ENCODE data around the gene MS4A4E. TPM values are rescaled to one million over a fixed set of nuclear protein-coding genes. Genes with fewer than 3 reads are reported as not detected.
"Not testable (repeated sequence)": the region's sequence is repeated elsewhere in the genome, so short reads cannot be mapped to it uniquely, and the experiment has no call there.

The MS4A4E gene
- total RNA-seq, result 0.20 TPM in 1 of 2 replicates, not detected in the other

DNA sequence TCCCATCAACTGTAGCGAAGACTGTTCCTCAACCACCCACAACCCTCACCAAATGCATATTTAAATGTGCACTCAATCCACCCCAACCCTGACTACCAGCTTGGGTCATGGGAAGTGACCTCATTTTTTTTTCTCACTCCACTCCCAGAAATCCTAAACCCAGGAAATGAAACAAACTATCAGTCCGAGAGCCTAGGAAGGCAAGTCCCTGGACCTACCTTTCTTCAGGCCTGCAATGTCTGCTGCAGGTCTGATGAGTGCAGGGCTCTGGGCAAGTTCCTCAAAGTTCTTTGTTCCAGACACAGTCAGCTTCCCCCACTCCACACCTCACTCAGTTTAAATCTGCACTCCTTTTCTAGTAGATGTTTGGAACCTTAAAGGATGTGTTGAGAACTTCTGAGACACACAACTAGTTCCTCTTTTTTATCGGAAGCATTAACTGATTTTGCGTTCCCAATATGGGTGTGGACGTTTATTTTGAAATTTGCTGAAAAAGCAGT lies at the start of gene MS4A4E:
Gene MS4A4E, minus strand, starts transcription at position 398 of the 500 bp plus-strand sequence. CDS start 13,082 bp downstream, outside the sequence.
- intact Hi-C loops (cut with micrococcal nuclease), result no loop called here

DNA sequence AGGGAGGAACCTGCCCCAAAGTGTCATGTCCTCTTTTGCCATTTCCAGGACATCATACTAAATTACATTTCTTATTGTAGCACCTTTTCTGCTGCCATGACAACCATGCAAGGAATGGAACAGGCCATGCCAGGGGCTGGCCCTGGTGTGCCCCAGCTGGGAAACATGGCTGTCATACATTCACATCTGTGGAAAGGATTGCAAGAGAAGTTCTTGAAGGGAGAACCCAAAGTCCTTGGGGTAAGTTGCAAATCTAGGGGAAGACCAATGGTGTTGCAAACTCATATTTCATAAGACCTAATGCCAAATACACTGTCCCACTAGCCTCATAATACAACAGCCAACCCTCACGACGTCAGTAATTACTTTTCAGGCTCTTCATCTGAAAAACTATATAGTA lies 49.2 kb upstream of the MS4A4E start:
- intact Hi-C loops (cut with micrococcal nuclease), result no loop called here

DNA sequence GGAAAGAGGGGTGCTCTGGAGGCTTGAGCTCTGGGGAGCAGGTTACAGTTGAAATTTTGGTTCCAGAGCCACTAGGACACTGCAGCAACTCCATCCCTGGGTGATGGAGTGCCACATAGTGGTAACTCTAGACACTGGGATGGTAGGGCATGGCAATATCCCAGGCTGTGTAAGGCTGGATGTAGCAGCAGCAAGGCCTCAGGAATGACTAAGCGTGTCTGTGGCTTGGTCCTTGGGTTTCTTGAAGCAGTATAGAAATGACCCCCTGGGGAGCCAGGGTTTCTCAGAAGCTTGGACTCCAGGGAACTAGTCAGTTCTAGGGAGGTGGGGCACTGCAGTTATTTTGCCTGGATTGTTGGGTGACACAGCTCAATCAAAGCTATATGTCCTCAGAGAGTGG lies 45.6 kb upstream of the MS4A4E start:
- intact Hi-C loops (cut with micrococcal nuclease), result no loop called here

DNA sequence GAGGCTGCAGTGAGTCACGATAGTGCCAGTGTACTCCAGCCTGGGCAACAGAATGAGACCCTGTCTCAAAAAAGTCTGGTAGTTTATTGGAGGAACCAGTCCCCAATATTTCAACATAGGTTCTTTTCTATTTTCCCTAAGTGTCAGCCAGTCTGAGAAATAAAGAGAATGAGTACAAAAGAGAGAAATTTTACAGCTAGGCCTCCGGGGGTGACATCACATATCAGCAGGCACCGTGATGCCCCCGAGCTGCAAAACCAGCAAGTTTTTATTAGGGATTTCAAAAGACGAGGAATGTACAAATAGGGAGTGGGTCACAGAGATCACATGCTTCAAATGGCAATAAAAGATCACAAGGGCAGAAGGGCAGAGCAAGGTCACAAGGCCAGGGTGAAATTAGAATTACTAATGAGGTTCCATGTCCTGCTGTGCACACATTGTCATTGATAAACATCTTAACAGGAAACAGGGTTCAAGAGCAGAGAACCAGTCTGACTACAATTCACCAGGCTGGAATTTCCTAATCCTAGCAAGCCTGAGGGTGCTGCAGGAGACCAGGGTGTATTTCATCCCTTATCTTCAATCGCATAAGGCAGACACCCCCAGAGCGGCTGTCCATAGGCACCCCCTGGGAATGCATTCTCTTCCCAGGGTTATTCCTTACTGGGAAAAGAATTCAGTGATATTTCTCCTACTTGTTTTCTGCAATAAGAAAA lies 42.6 kb upstream of the MS4A4E start:
- intact Hi-C loops (cut with micrococcal nuclease), result not testable (repeated sequence)

DNA sequence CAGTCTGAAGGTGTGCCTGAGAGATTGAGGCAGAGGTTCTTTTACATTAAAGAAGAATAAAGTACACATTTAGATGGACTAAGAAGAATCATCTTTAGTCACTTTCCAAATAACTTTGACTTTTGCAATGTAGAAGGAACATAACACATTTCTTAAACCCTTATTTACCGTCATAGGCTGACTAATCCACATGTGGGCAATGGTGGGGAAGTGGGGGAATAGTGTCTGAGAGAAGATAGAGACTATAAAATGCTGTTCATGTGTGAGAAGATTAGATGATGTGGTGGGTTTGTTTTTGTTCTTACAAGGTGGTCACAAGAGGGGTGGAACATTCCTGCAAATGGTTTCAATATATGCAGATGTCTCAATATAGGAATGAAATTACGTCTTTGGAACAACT lies 39.3 kb upstream of the MS4A4E start:
- intact Hi-C loops (cut with micrococcal nuclease), result no loop called here

DNA sequence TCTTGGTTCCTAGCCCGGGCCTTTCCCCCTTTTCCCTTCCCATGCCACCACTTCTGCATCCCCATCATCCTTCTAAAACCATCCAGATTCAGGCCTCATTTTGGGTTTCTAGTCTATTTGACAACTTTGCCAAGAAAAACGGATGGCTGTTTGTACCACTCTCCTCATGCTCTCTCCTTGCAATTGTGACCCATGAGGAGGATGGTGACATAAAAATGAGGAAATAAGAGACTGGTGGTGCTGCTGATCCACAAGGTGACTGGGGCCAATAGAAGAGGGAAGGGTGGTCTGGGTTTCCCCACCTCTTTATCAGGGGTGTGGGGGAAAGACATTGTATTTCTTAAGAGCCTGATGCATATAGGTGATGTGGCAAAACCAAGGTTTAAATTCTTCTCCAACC lies 38.5 kb upstream of the MS4A4E start:
- intact Hi-C loops (cut with micrococcal nuclease), result no loop called here

DNA sequence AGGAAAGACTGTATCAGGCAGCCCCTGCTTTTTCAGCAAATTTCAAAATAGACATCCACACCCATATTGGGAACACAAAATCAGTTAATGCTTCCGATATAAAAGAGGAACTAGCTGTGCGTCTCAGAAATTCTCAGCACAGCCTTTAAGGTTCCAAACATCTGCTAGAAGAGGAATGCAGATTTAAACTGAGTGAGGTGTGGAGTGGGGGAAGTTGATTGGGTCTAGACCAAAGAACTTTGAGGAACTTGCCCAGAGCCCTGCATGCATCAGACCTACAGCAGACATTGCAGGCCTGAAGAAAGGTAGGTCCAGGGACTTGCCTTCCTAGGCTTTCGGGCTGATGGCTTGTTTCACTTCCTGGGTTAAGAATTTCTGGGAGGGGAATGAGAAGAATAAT lies 37.5 kb upstream of the MS4A4E start, which contains the start of gene MS4A4A:
Gene MS4A4A, plus strand, starts transcription at position 255 of the 400 bp plus-strand sequence. Its CDS starts 10 bp downstream, at position 265.
- intact Hi-C loops (cut with micrococcal nuclease), result no loop called here

DNA sequence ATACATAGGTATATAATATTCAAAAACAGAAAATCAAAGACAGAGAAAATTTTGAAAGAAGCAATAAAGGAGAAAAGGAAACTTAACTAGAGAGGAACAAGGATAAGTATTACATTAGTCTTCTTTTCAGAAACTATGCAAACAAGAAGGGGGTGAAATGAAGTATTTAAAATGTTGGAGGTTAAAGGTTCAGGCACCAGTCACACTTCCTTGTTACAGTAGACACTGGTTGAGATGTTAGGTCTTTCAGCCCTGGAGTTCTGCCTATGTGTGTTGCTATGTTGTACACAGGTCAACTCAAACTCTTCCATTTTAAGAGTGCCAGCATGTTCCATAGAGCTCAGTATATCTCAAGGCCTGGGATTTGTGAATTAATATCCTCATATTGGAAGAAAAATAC lies 31.5 kb upstream of the MS4A4E start:
- intact Hi-C loops (cut with micrococcal nuclease), result no loop called here

DNA sequence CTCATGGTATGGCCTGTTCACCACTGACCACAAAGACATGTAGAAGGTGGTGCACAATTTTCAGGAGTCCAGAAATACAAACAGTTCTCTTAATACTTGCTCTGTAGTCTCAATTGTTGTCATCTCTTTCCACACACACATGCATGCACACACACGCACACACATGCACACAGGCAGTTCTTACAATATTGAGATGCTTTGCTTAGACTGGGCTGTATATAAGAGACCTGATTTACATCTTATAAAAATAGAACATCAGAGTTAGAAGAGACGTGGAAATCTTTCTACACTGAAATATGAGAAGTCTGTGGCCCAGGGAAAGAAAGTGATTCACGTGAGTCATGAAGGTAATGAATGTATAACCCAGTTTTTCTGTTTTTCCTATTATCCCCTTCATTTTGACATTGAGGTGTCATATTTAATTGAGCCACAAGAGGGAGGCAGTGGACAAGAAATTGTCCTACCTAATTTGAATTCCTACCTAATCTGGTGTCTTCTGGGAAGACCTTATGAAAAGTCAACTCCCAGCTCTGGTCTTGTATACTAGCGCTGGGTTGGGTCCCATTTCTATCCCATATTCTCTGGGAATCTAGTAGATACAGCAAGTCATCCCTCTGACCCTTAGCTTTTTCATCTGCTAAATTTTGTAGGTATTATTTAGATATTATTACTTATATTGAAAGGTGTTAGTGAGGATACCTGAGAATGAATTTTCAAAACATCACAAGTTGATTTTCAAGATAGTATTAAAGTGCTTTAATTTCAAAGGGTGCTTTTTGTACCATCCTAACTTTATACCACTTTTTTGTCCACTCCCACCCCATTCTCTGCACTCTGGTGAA lies 22.7 kb upstream of the MS4A4E start:
- intact Hi-C loops (cut with micrococcal nuclease), result loop anchor here (1.0 to 5.0 kb wide), 3 partner anchors 354 to 442 kb away; no protein-coding TSS in a partner anchor

DNA sequence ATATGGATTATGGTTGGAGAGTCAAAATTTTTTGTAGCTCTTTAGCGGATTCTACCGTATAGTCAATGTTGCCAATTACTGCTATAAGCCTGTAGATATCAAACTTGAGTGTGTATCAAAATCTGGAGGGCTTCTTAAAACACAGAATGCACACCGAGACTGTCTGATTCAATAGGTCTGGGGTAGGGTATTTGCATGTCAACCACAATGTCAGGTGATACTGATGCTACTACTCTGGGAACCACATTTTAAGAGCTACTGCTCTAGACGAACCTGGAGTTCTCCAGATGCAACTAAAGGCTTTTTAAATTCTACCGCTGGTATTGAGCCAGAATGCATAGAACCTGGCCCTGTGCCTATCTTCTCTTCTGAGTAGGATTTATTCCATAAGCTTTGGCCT lies 21.7 kb upstream of the MS4A4E start:
- intact Hi-C loops (cut with micrococcal nuclease), result loop anchor here (1.0 to 5.0 kb wide), 3 partner anchors 355 to 441 kb away; no protein-coding TSS in a partner anchor

DNA sequence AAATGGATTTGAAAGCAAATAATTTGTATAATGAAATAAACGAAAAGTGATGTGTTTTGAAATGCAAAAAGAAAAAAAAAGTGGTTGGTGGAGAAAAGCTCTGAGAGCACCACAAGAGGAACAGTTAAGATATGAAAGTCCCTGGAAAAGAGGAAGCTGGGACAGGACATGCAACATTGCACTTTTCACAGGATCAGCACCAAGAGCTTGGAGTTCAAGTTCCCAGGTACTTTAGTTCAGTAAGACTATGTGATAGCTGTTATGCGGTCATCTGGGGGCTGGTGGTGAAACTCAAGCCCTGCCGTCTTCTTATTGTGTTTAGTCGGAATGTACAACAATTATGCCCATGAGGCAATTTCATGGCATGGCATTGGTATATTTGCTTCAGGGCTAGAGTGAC lies 20.5 kb upstream of the MS4A4E start:
- intact Hi-C loops (cut with micrococcal nuclease), result no loop called here

DNA sequence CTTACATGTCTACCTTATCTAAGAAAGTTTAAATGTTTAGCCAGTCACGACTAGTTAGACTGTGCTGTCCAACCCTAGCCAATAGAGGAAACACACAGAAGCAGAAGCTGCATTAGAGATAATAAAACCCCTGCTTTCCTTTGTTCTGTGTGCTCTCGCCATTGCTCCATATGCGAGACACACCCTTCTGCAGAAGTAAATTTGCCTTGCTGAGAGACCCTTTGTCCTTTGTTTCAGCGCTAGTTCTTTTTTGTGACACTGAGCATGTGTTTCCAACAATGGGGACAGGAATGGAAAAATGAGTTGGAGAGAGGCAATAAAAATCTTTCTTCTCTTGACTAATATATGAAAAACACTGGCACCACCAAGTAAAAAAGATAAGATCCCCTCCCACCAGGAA lies 18.1 kb upstream of the MS4A4E start:
- intact Hi-C loops (cut with micrococcal nuclease), result no loop called here

DNA sequence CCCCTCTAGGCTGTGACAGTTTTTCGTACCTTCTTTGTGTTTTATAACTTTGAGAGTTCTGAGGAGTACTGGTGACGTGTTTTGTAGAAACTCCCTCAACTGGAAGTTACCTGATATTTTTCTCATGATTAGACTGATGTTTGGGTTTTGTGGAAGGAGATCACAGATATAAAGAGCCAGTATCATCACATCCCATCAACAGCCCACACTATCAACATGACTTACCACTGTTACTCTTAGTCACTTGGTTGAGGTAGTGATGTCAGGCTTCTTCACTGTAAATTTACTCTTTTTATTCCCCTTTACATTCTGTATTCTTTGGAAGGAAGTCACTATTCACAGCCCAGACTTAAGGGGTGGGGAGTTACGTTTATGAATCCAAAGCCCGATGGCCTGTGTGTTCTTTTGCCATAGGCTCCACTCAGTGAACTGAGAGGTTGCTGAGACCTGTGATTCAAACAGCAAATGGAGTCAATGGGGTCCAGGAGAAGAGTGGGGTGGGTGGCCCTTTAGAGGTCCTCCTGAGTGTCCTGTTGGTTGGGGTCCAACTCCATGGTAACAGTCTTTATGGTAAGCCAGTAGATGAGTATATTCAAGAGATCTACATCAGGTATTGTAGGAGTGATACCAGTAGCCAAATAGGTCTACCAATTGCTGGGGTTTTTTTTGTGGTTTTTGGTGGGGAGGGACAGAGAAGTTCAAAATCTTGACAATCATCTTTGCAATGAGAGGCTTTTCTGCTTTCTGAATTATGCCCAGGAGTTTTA lies 15.2 kb upstream of the MS4A4E start:
- intact Hi-C loops (cut with micrococcal nuclease), result no loop called here

DNA sequence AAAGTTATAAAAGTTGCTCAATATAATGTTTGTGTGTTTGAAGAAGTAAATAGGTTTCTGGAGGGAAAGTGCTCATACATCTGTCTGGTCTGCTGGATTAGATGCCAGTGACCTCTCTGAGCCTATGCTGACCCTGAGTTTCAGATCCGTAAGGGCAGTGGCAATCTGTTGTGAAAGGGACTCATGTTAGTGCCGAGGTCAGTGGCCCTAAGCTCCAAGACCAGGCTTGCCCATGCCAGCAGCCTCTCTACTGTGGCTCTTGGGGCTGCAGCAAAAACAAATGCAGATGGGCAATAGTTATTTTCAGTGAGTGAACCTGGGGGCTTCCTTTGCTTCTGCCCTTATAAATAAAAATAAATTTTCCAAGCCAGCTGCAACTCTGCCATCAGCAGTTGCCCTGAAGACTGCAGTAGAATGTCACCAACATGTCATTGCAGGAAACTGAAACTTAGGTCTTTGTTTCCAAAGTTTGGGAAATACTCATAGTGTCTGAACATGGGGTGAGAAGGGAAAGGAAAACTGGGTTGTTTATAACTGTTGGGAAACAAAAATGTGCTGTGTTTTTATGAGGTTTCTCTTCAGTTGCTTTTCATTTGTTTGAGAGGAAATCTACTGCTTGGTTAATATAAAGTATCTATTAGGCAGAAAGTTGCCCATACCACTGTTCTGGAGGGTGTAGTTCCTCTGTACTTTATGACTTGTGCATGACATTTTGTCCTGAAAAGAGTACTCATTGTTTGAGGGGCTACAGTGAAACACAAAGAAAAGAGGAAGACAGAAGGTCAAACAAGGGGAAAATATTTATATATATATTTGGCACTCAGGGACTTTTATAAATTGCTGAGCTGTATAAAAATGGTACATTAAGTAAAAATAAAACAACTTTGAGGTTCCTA lies 9.5 kb upstream of the MS4A4E start:
- intact Hi-C loops (cut with micrococcal nuclease), result no loop called here

DNA sequence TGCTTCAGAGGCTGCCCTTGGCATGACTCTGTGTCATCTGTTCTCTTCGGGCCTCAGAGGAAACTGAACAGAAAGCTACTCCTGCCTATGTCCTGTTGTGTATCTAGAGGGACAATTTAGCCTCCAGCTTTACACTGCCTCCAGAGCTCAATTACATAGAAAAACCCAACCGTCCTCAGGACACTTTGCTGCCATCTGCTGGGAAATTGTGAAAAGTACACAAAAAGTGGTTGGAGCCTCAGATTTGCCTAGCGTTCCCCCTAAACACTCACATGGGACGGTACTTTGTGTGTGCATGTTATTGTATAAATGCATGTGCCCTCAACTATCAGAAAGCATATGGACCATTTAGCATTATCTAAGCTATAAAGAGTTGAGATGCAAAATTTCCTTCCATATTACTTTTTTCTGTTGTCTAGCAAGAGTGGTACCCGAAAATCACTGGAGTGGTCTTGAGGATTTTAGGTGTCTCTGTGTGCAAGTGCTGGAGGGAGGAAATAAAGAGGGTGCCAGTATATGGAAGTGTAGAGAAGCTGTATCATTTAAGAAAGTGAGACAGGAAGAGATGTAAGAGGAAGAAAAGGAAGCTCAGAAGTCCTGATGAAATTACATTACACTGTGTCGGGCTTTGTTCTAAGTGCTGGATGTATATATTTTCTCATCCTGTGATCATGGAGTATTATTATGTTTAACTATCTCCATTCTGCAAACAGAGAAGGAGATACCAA lies 8.7 kb upstream of the MS4A4E start:
- intact Hi-C loops (cut with micrococcal nuclease), result no loop called here

DNA sequence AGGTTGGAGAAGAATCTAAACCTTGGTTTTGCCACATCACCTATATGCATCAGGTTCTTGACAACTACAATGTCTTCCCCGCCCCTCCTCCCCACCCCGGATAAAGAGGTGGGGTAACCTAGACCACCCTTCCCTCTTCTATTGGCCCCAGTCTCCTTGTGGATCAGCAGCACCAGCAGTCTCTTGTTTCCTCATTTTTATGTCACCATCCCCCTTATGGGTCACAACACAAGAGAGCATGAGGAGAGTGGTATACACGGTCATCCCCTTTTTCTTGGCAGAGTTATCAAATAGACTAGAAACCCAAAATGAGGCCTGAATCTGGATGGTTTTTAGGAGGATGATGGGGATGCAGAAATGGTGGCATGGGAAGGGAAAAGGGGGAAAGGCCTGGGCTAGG lies 1.2 kb downstream of the MS4A4E start:
- intact Hi-C loops (cut with micrococcal nuclease), result no loop called here

DNA sequence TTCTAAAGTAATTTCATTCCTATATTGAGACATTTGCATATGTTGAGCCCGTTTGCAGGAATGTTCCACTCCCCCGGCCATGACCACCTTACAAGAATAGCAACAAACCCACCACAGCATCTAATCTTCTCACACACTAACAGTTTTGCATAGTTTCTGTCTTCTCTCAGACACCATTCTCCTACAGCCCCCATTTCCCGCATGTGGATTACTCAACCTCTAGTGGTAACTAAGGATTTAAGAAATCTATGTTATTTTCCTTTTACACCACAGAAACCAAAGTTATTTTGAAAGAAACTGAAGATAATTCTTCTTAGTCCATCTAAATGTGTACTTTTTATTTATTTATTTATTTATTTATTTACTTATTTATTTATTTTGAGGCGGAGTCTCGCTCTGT lies 2.3 kb downstream of the MS4A4E start:
- intact Hi-C loops (cut with micrococcal nuclease), result no loop called here

DNA sequence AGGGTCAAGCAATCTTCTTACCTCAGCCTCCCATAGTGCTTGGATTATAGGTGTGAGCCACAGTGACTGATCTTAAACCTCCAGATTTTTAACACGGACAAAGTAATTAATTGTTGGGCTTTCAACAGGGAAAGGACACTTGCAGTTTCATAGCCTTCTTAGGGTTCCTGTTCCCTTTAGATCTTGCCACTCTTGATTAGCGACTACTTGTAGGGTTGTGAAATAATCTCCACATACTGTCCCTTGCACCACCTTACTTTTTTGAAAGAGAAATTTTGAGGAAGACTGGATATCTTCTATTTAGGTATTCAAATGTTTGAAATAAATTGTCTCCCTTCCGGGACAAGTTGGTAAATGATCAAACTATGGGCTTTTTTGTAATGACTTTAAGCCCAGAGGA lies 7.6 kb downstream of the MS4A4E start:
- intact Hi-C loops (cut with micrococcal nuclease), result no loop called here

DNA sequence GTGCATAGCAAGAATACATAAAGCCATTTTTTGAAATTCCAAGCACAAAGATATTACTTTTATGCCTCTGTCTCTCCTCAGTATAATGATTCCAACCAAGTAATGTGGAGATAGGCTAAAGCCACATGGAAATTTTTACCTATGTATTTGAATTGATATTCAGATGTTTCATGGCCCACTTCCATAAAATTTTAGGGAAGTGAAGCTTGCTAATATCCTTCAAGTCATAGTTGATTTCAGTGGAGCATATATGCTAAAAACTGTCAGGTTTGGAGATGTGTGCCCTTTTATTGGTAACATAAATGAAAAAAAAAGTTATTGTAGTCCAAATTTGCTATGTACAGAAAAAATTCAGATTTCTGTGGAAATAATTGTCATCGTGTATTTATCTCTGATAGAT lies 12.3 kb downstream of the MS4A4E start:
- intact Hi-C loops (cut with micrococcal nuclease), result no loop called here

DNA sequence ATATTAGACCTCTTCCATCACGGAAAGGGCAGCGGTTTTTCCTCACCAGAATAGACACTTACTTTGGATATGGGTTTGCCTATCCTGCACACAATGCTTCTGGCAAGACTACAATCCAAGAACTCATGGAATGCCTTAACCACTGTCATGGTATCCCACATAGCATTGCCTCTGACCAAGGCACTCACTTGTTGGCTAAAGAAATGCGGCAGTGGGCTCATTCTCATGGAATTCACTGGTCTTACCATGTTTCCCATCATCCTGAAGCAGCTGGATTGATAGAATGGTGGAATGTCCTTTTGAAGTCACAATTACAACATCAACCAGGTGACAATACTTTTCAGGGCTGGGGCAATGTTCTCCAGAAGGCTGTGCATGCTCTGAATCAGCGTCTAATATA lies 20.8 kb downstream of the MS4A4E start:
- intact Hi-C loops (cut with micrococcal nuclease), result no loop called here

All from T-helper 1 cell treated with Interleukin-12 subunit alpha and Interleukin-12 subunit beta and Interleukin-4 antibody, amounts not matched to agents 30 ng/mL and 1 ng/mL, for 36 hours (primary cell).